WERI-Rb-1 (cell line): Measurements from ENCODE around the gene SUSD6.

Source experiments
- DNase-seq: peaks from one replicate; pipeline ENCODE4 v3.0.0-alpha.2; 2020
- H3K27ac ChIP-seq: fragments of 250-450 bp; sonication (Bioruptor Pico); 2 replicates; pipeline ENCODE4 v1.5.1; 2020; ENCODE audit warnings: mild to moderate bottlenecking, moderate library complexity
- H3K27me3 ChIP-seq: fragments of 250-450 bp; sonication (Bioruptor Pico); 2 replicates; pipeline ENCODE4 v1.5.1; 2021; ENCODE audit warnings: mild to moderate bottlenecking, low read depth, moderate library complexity; ENCODE audit not compliant: insufficient read depth, severe bottlenecking
- H3K36me3 ChIP-seq: fragments of 250-450 bp; sonication (Bioruptor Pico); 2 replicates; pipeline ENCODE4 v1.5.1; 2020; ENCODE audit warnings: mild to moderate bottlenecking, moderate library complexity
- H3K4me3 ChIP-seq: 2 replicates; pipeline ENCODE4 v1.5.1; 2011; ENCODE audit warnings: low read depth, mild to moderate bottlenecking, control low read depth, low read length
- H3K9me3 ChIP-seq: fragments of 250-450 bp; sonication (Bioruptor Pico); 2 replicates; pipeline ENCODE4 v1.5.1; 2021; ENCODE audit warnings: mild to moderate bottlenecking, moderate library complexity; ENCODE audit not compliant: severe bottlenecking
- TF ChIP-seq, protein P1 (sequence below): IDR thresholded peaks from 2 replicates; pipeline ENCODE4 v1.5.1; 2011; ENCODE audit warnings: low read depth, mild to moderate bottlenecking, control low read depth, inconsistent platforms, low read length

SUSD6 gene

DNA sequence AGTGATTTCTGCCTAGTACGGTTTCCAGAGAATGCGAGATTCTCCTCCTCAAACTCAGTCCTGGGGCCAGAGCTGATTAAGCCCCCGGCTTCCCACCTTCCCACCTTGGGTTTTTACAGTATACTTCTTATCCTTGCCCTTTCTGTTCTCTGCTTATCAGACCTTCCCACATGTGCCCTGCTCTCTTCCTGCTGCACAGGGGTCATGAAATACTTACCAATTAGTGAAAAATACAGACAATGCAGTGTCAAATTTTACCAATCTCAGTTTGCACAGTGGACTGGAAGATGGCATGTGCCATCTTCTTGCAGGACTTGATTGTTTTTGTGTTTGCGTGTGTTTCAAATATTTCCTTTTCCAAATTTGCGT lies 14.7 kb downstream of the SUSD6 start:
- no peak overlapping the region for H3K27ac ChIP-seq
- no peak for DNase-seq
- no peaks in the 10 kb centered on the region for H3K27me3 ChIP-seq
- H3K9me3 ChIP-seq, result no peaks in the 10 kb centered on the region
- peaks cover 10% of the 10 kb centered on the region for H3K36me3 ChIP-seq
- no peak overlapping the region for H3K4me3 ChIP-seq
- TF ChIP-seq, protein P1, sequence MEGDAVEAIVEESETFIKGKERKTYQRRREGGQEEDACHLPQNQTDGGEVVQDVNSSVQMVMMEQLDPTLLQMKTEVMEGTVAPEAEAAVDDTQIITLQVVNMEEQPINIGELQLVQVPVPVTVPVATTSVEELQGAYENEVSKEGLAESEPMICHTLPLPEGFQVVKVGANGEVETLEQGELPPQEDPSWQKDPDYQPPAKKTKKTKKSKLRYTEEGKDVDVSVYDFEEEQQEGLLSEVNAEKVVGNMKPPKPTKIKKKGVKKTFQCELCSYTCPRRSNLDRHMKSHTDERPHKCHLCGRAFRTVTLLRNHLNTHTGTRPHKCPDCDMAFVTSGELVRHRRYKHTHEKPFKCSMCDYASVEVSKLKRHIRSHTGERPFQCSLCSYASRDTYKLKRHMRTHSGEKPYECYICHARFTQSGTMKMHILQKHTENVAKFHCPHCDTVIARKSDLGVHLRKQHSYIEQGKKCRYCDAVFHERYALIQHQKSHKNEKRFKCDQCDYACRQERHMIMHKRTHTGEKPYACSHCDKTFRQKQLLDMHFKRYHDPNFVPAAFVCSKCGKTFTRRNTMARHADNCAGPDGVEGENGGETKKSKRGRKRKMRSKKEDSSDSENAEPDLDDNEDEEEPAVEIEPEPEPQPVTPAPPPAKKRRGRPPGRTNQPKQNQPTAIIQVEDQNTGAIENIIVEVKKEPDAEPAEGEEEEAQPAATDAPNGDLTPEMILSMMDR, result no peak

DNA sequence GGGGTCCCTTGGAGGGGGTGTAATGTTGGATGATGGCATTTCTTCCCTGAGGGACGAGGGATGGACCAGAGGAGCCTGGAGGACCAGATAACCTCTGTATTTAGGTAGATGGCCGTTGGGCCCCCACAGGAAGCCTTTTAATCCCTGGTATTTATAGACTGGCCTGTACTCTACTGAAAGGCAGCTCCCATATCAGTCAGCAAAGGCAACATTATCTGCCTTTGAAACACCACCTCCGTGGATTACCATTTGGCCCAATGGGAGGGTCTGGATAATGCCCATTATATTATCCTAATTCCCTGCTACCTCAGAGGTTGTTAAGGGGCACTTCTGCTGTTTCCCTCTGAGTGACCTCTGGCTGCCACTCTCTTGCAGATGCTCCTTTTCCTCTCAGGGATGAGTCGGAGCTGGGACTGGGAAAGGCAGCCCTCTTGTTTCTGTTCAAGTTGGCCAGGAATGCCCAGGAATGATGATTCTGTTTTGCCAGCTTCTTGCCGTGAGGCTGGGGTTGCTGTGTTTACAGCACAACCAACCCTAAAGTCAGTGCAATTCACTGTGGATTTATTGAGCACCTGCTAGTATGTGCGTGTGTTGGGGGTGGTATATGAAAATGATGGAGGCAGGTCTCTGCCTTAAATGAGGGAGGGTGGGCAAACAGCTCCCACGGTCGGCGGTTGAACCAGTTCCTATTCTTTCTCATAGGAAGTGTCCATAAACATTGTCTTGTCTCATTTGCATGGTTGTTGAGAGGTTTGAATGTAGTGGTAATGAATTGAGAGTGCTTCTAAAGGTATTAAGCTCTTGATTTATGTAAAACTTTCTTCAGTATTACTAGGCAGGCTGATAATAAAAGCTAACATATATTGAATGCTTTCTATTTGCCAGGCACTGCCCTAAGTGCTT lies 18.1 kb downstream of the SUSD6 start:
- H3K9me3 ChIP-seq, result no peaks in the 10 kb centered on the region
- TF ChIP-seq, protein P1, result no peak
- peak overlapping the region; percentile 69 for H3K27ac ChIP-seq
- peaks cover 6% of the 10 kb centered on the region for H3K36me3 ChIP-seq
- DNase-seq, result peak; percentile 59
- H3K4me3 ChIP-seq, result no peak overlapping the region
- H3K27me3 ChIP-seq, result no peaks in the 10 kb centered on the region

DNA sequence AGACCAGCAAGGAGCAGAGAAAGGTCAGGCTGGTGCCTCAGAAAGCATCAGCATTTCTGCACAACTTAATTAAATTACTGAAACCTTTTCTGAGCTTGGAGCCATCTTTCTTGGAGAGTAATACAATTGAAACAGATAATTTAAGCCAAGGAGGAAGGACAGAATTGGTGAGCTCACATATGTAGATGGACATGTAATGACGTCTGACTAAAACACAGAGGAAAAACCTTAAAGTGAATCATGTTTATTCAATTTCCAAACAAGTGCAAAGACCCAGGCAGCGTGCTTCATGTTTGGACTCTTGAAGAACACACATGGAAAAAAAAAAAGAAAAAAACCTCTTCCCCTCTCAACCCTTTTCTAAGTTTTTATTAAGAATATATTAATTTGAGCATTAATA lies 19.0 kb downstream of the SUSD6 start:
- H3K27me3 ChIP-seq, result no peaks in the 10 kb centered on the region
- H3K9me3 ChIP-seq, result no peaks in the 10 kb centered on the region
- TF ChIP-seq, protein P1, result no peak
- peaks cover 6% of the 10 kb centered on the region for H3K36me3 ChIP-seq
- peak overlapping the region; percentile 69 for H3K27ac ChIP-seq
- DNase-seq, result no peak
- no peak overlapping the region for H3K4me3 ChIP-seq

DNA sequence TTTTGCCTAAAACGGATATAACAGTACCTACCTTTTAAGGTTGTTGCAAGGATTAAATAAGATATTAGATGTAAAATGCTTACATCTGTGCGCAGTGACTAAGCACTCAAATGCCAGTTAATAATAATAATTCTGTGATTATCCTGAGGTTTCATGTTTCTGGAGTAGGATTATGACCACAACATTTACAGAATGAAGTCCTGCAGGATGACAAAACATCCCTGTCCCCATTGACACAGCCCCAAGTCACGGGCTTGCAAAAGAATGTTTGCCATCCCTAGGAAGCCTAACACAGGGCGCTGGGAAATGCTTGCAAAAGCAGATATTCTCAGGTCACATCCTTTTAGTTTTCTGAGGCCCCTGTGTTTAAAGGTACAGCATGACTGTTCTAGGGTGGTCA lies 20.1 kb downstream of the SUSD6 start:
- H3K27ac ChIP-seq, result peak overlapping the region; percentile 69
- DNase-seq, result no peak
- TF ChIP-seq, protein P1, result no peak
- H3K27me3 ChIP-seq, result no peaks in the 10 kb centered on the region
- no peak overlapping the region for H3K4me3 ChIP-seq
- H3K9me3 ChIP-seq, result no peaks in the 10 kb centered on the region
- peaks cover 9% of the 10 kb centered on the region for H3K36me3 ChIP-seq

DNA sequence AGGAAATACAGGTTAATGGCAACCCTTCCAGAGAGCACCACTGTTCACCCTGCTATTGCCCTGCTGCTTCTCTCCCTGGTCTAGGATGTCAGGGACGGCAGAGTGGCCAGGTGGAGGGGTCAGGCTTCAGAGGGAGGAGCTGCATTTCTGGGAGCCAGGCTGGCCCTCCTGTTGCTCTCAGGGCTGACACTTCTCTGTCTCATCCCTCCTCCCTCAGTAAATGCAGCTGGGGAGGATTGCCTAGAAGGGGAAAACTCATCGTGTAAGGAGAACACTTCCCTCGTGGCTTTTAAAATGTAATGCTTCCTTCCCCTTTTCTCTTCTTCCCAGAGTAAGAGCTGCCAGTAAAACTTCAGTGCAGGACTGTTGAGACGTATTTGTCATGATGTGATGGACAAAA lies 20.8 kb downstream of the SUSD6 start:
- Histone ChIP-seq H3K36me3 (peaks cover 11% of the 10 kb centered on the region), H3K27me3 (no peaks in the 10 kb centered on the region), H3K27ac (peak overlapping the region; percentile 69; the same call in 1 of the 2 replicates), H3K9me3 (no peaks in the 10 kb centered on the region), H3K4me3 (no peak overlapping the region)
- DNase-seq, result no peak
- TF ChIP-seq, protein P1, result no peak
